Measurements from ENCODE around the gene CHD3. TPM values are rescaled to one million over a fixed set of nuclear protein-coding genes. Genes with fewer than 3 reads are reported as not detected.

The CHD3 gene
- total and polyA plus RNA-seq, 2 of the 13 experiments (the other 11 are each of a cell fraction or from before 2014, with no cell fraction given) = 2.7 to 3.7 TPM

- Histone ChIP-seq H3K4me3 (replicated peaks in 1 of 3; ENCODE audit: insufficient read depth in 1 of 3, low read depth in 2 of 3, low read length in 3 of 3) (peak overlapping the region; percentile 80 to 93 (median 85)), H3K27ac (ENCODE audit: extremely low read length, insufficient read depth, low read length) (peak overlapping the region; percentile 49), H2AFZ (ENCODE audit: low read length) (no peak overlapping the region), H4K20me1 (ENCODE audit: insufficient read depth, low read length) (no peaks in the 10 kb centered on the region), H3K9ac (ENCODE audit: insufficient read depth, low read depth, low read length) (peak overlapping the region; percentile 77), H3K36me3 (replicated peaks in 1 of 2; ENCODE audit: control insufficient read depth in 1 of 2, insufficient read depth in 2 of 2, low read length in 2 of 2) (peaks cover 1 to 6% of the 10 kb centered on the region in 2 experiments; a peak in 4 of 5 replicates), H3K4me2 (ENCODE audit: low read depth, low read length) (peak overlapping the region; percentile 68), H3K27me3 (ENCODE audit: control insufficient read depth in 1 of 2, insufficient read depth in 2 of 2, low read length in 2 of 2) (no peaks in the 10 kb centered on the region; a peak in 1 of 5 replicates), H3K9me3 (ENCODE audit: low read length) (no peaks in the 10 kb centered on the region), H3K4me1 (ENCODE audit: insufficient read depth, low read length) (peaks cover 26% of the 10 kb centered on the region), H3K79me2 (ENCODE audit: insufficient read depth, low read length) (peaks cover 14% of the 10 kb centered on the region)
- CTCF ChIA-PET (ENCODE audit: low intra/inter-chr PET ratio, low total read pairs) = no interaction called here
- BruUV-seq (replicated peaks) = TSS peak; percentile 83
- no peak for DNase-seq (ENCODE audit: low spot score)
- ATAC-seq = peak; percentile 21
- POLR2A ChIA-PET = interaction anchor here (0.6 to 3.6 kb wide), 11 partner anchors 9 to 97 kb away, joined by 3 to 27 read pairs (median 4); partner anchors contain the start of genes KDM6B, NAA38 and RNF227
- 34% methylated on average over 18 of the region's 20 CpGs for WGBS (ENCODE audit: low lambda C conversion rate)
- intact Hi-C loops (cut with micrococcal nuclease; ENCODE audit: unreplicated experiment) (loop anchor here (5.0 kb wide), 1 partner anchor 56 kb away; no protein-coding TSS in a partner anchor), in situ Hi-C loops (cut with HindIII; ENCODE audit: extremely low pct_ligation_motif_present, low pct_unique_long_range_greater_than_20kb) (no loop called here)
- no peak for TF ChIP-seq PAF1 (CRISPR knock-in tag; IDR thresholded peaks at IDR 0.05)
- no peak for TF ChIP-seq ZNF761 (CRISPR knock-in tag; conservative IDR thresholded peaks at IDR 0.05)
- no peak for TF ChIP-seq ZNF543 (CRISPR knock-in tag; IDR thresholded peaks at IDR 0.05)
- no peak for TF ChIP-seq ZNF629 (CRISPR knock-in tag; conservative IDR thresholded peaks at IDR 0.05)
- TF ChIP-seq NFAT5 (CRISPR knock-in tag; IDR thresholded peaks at IDR 0.05) = no peak
- no peak for TF ChIP-seq POLR2AphosphoS5 (IDR thresholded peaks at IDR 0.05; ENCODE audit: low read depth, low read length)
- no peak for TF ChIP-seq ZNF337 (CRISPR knock-in tag; IDR thresholded peaks at IDR 0.05; ENCODE audit: borderline replicate concordance, low read depth)
- TF ChIP-seq NCOA5 (CRISPR knock-in tag; IDR thresholded peaks at IDR 0.05) = no peak
- no peak for TF ChIP-seq POLR2G (IDR thresholded peaks at IDR 0.05; ENCODE audit: low read depth, low read length)
- TF ChIP-seq MAF1 (CRISPR knock-in tag; IDR thresholded peaks at IDR 0.05; ENCODE audit: borderline replicate concordance) = no peak
- no peak for TF ChIP-seq KMT2B (CRISPR knock-in tag; IDR thresholded peaks at IDR 0.05)
- no peak for TF ChIP-seq ERF (CRISPR knock-in tag; IDR thresholded peaks at IDR 0.05)
- TF ChIP-seq ATF2 (CRISPR knock-in tag; IDR thresholded peaks at IDR 0.05) = no peak
- TF ChIP-seq ZNF563 (CRISPR knock-in tag; IDR thresholded peaks at IDR 0.05) = no peak
- TF ChIP-seq SAP130 (CRISPR knock-in tag; IDR thresholded peaks at IDR 0.05; ENCODE audit: low read depth) = no peak
- no peak for TF ChIP-seq EZH2 (conservative IDR thresholded peaks at IDR 0.05; ENCODE audit: low read depth, low read length)
- FAIRE-seq = no peak
Observed at GRCh38 chr17:7930841-7931631, 42.4 kb downstream of the CHD3 start.
